T-helper 22 cell (primary cell): ENCODE data around the gene EHMT1.
A peak's percentile ranks its signal among the peaks of the same experiment; 100 is the strongest.

Experiments used
- DNase-seq: peaks from one replicate; pipeline ENCODE4 v3.0.0-alpha.2; 2020; ENCODE audit warnings: low read depth

The EHMT1 gene

DNA sequence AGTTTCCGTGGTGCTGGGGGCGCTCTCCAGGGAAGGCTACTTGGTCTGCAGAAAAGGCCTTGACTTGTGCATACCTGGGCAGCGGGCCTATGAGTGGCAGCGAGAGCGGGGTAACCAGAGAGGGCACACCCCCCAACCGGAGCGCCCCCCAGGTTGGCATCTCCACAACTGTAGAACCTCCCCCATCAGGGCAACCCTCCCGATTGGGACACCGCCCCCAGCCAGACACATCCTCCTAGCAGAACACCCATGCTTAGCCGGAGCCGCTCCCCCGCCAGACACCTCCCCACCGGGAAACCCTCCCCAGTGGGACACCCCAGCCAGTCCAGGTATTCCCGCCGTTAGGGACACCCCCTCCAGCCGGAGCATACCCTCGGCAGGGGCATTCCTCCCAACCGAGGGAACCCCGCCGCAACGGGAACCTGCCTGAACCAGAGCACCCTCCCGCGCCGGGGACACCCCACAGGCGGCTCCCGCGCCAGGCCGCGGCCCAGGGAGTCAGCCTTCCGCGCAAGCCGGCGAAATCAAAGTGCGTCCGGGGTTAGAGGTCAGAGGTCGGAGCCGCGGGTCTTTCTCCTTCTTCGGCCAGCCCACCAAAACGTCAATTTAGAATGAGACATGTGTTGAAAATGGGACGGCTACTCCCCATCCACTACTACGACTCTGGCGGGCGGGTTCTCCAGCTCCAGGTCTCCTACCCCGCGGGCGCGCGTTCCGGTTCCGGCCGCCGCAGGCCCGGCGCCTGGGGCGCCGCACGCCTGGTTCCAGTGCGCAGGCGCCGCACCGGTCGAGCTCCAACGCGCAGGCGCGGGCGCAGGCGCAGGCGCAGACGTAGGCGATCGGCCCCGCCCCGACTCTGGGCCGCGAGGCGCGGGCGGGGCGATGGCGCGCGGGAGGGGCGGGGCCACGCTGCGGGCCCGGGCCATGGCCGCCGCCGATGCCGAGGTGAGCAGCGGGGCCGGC, at the start of gene EHMT1:
Gene EHMT1 (plus strand): TSS at position 901 of the 963 bp plus-strand sequence. CDS start 24 bp downstream, at position 925.
- peak; percentile 75 for DNase-seq

DNA sequence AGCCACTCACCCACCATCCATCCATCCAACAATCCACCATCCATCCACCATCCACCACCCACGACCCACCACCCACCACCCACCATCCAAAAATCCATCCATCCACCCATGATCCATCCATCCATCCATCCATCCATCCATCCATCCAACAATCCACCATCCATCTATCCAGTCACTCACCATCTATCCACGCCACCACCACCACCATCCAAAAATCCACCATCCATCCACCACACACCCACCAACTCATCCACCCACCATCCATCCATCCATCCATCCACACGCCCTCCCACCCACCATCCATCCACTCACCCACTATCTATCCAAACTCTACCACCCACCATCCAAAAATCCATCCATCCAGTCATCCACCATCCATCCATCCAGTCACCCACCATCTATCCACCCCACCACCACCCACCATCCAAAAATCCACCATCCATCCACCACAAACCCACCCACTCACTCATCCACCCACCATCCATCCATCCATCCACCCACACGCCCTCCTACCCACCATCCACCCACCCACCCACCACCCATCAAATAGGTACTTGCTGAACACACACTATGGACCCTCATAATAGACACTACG, 49.1 kb upstream of the EHMT1 start:
- DNase-seq: no peak

DNA sequence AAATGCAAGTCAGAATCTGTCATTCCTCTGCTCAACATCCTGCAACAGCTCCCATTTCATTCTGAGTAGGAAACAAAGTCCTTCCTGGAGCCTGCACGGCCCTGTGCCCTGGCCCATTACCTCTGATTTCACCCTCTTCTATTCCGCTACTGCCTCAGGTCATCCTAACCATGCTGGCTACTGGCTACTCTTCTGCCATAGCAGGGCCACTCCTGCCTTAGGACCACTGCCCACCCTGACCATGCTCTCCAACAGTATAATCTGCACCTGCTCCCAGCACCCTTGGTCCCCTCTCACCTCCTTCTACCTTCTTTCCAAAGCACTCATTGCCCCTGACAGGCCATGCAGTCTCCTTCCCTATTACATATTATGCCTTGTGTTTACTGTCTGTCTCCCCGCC, 48.2 kb upstream of the EHMT1 start:
- no peak for DNase-seq

DNA sequence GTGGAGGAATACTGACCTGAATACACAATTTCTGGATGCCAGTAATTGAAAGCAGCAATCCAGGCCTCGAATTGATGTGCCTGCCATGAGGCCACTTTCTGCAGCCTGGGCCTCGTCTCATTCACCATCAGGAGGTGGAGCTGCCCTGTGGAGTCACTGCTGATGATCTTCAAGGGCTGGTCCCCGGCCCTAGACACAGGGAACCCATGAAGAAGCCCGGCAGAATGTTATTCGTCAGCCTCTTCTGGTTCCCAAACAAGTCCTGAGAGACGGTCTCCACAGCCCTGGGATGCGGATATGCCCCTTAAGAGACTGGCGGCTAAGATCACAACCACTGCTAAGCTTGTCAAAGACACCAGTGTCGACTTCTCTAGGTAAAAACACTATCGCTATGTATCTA, 44.6 kb upstream of the EHMT1 start:
- DNase-seq: no peak

DNA sequence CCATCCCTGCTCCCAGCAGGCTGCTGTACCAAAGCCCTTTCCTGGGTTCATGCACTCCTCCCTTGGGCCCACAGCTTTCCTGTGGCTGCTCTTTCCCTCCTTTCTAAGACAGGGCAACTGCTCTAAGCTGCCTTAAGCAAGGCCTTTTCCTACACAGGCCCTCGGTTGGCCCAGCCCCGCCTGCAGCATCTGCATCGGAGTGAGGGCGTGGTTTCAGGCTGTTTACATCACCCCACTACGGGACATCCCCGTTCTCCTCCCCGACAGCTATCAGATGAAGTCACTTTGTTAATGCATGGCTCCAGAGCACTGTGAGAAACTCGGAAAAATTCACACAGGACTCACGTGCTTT, 43.5 kb upstream of the EHMT1 start:
- no peak for DNase-seq

DNA sequence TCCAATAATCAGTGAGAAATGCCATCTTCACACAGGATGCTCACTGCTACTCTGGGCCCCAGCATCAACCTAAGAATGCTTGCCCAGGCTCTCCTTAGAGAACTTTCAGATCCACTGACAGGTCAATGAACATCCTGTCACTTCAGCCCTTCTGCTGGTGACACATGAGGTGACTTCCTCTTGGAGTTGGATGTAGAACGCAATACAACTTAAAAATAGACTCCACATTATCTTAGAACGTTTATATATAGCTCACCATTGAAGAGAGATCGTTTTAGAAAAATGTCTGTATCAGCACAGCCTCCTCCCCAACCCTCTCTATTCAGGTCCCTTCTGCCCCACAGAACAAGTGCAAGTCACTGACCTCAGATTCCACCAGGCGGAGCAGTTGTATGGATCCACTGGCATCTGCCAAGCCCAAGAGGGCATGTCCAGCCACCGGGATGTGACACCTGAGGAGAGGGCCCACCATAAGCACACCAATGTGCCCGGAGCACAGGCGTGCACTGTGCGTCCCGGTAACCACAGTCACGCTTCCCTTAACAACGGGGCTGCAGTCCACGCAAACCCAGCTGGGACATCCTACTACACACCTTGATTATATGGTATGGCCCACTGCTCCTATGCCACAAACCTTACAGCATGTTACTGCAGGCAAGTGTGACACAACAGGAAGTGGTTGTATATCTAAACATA, 42.9 kb upstream of the EHMT1 start:
- no peak for DNase-seq

DNA sequence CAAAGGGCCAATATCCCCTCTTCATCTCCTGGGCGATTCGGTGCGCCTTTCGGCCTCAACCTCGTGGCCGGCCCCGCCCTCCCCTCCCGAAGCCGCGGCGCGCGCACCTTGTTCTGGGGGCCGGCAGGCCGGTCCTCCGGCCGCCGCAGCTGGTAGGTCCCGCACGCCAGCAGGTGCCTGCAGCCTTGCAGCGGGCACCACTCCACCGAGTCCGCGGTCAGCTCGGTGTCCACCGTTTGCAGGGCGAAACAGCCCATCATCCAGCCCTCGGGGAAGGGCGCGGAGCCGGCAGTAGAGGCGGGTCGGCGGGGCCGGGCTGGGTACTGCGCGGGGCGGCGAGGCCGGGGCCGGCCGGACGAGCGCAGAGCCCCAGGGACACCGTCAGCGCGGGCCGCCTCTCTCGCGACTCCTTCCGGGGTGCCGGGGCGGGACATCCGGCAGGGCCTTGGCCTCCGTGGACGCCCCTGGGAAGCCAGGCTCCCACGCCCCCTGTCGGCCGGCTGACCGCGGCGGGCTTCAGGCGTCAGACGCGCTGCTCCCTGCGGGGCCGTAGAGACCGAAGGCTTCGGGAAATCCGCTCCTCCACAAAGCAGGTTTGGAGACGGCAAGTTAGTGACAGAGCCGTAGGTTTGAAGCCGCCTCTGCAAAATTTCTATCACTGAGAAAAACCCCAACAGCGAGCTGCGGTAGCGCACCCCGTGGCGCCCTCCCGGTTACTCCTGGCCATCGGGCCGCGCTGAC, 40.1 kb upstream of the EHMT1 start, which contains the start of gene DPH7:
Gene DPH7 (minus strand): TSS at position 408 of the 741 bp plus-strand sequence. CDS start 148 bp downstream, at position 260.
- peak; percentile 89 for DNase-seq

DNA sequence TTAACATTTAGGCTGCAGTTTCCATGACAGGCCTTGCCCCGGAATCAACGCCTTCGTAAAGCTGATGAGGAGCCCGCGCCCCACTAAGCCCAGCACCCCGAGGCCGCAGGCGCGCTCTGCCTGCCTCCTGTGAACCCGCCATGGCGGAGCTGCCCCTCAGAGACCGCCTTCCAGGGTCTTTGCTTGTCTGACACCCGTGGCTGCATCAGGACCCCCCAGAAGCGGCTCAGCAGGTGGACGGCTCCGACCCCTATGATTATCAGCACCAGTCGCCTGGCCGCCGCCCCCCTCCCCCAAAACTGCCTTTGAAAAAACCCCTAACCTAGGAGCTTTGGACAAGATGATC, 39.6 kb upstream of the EHMT1 start:
- DNase-seq: no peak

DNA sequence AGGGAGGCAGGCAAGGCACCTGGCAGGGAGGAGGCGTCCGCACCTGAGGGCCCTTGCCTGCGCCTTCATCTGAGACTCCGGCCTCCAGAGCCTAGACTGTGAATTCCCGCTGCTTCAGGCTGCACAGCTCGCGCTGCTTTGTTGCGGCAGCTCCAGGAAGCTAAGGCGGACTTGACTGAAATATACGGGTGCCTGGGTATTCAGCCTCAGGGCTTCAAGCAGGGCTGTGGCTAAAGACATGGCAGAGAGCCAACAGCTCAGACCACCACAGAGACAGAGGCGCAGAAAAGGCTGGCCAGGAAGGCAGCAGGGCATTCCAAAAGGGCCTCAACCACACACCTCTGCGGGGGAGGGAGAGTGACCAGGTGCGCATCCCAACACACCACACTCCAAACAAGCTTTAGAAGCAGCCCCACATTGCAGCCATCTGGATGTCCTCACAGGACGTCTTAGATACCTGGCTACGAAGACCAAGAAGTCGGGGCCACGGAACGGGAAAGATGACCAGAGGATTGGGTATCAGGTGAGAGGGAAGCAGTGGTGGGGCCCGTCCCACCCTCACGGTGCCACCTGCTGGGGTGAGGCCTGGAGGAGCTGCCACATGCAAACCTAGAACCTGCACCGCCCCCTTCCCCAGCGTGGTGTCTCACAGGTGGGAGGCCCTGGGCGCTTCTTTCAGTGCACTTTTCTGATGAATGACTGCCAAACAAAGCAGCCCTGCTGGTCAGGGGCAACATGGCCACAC, 38.4 kb upstream of the EHMT1 start:
- no peak for DNase-seq

DNA sequence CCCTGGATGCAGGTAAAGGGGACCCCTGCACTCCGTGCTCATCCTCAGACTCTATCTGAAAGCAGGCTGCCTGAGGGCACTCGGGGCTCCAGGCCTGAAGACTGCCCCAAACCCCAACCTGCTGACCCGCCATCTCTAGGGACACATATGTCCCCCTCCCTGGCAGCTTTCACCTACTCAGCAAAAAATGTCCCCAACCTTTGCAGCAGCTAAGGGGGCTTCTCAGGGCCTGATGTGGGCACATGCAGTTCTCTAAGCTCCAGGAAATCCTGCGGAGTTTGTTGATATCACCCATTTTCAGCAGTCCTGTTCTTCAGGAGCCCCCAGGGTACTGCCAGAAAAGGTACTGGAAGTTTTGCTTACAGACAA, 37.9 kb upstream of the EHMT1 start:
- DNase-seq: no peak

DNA sequence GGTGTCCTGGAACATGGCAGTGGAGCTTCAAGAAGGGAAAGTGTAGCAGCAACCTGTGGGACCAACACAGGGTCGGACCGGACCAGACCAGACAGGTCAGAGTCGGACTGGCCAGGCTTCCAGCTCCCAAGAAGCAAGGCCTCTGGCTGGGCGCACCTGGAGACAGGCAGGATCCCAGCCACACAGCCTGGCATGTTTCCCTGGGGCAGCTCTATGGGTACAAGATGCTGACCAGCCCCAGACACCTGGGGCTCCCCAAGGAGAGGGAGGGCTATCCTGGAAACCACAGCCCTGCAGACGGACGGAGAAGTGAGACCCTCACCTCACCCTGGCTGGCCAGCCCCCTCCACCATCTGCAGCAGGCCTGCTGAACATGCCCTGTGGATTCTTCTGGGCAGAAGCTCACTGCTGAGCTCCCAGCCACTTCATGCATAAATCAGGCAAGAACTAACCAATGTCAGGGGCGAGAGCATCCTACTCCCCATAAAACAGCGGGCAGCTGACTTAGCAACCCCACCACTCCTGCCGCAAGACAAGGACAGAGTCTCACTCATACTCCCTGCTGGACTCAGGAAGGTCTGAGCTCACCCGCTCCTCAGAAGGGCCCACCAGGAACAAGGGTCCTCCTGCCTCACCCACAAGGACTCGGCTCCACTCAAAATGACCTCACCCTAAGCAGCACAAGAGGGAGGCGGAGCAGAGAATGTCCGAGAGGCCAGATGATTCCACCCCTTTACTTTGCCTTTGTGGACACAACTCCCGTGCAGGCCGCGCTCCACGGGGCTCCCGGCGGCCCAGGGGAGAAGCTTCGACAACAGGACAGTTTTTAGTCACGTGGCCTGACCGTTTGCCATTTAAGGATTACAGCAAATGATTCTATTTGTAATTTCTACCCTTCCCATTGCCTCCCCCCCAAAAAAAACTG, 37.2 kb upstream of the EHMT1 start:
- no peak for DNase-seq

DNA sequence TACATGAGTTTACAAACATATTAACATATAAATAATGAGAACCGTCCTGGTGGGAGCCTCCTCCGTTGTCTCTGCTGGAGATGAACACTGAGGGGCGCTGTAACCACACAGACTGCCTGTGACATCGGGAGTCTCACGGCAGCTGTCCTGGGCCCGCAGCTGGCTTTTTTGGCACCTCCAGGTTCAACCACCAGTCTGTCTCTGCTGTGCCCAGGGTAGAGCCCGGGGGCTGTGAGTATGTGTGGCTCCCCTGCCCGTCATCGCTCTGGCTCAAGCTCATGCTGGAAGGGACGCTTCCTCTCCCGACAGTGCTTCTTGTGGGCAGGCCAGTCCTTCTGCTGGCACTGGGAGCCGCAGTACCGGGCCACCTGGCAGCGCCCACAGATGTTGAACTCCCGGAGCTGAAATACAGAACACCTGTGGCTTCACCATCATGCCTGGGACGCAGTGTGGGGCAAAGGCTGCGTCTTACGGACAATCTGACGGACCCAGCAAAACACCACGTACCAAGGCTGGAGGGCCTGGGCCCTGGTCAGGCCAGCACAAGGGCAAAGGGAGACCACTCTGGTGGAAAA, 36.4 kb upstream of the EHMT1 start:
- no peak for DNase-seq

DNA sequence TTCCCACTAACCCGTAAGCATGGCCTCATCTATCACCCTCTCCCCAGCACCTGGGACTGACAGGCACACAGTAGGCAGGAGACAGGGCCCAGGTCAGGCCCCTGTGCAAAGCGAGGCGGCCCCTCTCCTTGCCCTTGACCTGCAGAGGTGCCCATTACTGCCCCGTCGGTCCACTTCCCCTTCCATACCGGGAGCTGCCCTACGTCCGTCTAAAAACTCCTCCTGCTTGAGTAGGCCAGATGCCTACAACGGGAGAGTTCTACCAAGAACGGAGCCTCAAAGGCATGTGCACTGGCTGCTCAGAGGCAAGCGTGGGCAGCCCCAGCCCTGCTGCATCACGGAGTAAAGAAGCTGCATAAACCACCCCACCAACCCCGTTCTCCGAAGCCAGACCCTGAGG, 35.5 kb upstream of the EHMT1 start:
- no peak for DNase-seq

DNA sequence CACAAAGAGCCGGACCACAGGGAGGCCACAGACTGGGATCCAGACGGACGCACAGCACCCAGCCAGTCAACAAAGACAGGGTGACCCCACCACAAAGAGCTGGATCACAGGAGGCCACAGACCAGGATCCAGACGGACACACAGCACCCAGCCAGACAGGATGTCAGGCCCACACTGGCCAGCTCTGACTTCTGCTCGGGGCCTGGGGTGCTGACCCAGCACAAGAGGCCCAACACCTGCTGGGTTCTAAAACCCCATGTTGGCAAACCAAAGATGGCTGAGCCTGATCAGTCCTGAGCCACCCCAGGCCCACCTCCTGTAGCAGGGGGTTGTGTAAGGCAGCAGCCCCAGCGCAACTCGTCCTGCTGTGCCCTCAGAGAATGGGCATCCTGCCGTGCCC, 34.8 kb upstream of the EHMT1 start:
- DNase-seq: no peak

DNA sequence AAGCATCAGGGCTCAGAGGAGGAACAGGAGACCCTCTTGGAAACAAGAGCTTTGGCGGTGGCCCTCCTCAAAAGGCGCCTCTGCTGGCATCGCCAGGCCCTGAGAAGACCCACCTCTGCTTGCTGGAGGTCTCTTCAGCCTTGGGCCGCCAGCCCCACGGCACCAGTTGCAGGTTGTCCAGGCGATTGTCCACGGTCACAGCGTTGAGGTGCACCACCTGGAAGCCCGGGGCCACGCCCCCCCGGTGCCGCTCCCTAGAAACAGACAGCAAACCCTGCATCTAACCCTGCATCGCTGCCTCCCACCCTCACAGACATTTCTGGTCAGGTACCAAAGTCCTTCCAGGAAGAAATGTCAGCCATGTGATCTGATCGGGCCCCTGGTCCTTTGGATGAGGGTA, 32.0 kb upstream of the EHMT1 start:
- no peak for DNase-seq

DNA sequence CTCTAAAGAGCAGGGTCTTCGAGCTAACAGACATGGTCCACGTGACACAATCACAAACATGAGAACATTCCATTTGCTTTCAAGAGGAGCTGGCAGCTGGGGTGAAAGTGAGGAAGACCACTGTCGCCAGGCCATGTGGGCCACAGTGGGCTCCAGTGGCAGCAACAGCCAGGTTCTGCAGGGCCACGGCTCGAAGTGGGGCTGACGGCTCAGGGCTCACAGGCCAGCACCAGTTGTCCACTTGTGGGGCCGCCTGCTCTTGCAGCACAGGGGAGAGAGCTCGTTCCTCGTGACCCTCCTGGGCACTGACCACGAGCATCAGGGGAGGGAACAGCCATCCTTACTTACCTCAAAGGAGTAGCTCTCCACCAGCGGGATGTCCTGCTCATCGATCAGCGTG, 30.5 kb upstream of the EHMT1 start:
- no peak for DNase-seq

DNA sequence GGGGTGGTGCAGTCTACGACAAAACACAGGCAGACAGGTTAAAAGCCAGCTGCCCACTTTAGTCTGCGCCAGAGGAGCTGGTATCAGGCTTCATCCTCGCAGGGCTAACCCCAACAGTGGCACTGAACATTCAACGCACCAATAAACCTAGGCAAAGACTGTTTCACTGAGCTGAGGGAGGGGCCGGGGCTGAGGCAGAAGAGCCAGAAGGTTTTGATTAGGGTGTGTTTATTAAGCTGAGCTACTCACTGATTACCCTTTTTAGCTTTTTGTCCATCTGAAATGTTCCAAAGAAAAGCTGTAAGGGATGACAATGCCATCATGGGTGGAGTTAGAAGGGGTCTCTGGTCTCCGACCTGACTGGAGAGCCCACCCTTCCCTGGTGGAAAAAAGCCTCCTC, 29.9 kb upstream of the EHMT1 start:
- DNase-seq: no peak

DNA sequence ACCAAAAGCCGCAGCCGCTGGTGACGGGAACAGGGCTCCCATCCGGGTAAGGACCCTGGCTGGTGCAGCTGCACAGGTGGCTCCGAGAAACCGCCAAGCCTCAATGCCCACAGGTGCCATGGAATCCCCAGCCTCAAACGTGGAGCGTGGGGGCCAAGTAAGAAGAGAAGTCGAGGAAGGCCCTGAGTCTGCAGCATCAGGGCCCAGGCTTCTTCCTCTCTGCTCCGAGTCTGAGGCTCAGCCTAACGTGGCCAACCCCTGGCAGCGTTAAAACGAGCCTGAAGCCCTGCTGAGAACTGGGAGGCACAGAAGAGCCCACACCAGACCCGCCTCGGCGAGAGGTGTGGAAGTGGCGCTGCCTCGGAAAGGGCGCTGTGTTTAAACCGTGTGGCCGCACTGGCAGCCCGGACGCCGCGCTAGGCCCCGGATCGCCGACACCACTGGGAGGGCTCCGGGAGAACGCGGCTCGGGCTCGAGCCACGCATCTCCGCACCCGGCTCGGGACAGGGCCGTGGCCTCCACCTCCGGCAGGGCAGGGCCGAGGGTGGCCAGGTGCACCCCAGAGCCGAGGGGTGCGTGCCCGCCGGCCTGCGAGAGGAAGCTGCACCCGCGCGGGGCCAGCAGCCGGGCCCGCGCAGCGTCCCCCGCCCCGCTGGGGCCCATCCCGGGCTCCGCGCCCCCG, 29.2 kb upstream of the EHMT1 start:
- no peak for DNase-seq

DNA sequence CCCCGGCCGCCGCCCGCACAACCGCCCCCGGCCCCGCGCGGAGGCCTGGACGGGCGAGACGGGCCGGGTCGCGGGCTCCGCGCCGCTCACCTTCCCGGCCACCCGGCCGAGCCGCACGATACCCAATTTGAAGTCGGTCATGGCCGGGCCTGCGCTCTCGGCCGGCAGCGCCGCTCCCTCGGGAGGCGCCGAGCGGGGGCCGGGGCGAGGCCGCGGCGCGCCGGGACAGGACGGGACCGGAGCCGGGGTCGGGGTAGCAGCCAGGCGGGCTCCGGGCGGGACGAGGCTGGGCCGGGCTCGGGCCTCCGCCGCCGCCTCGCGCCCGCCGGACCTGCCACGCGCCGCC, 28.7 kb upstream of the EHMT1 start:
- DNase-seq: no peak
